Mucosa of descending colon (tissue), 3 donors: ENCODE results near the gene HMGB2. TPM values are rescaled to one million over a fixed set of nuclear protein-coding genes. Genes with fewer than 3 reads are reported as not detected.

Experiments used
- ATAC-seq: fragments of 200-7000 bp; cut with Tn5 transposase; one replicate; pipeline ENCODE4 v1.9.1; 2020; ENCODE audit warnings: mild to moderate bottlenecking, moderate library complexity
- DNase-seq, 3 donors: peaks; one replicate each; pipeline ENCODE4 v3.0.0-alpha.2; 2020
- H3K36me3 ChIP-seq: fragments of 200-600 bp; one replicate; pipeline ENCODE4 v1.8.0; 2021; ENCODE audit warnings: low read depth, mild to moderate bottlenecking
- H3K4me1 ChIP-seq: fragments of 200-600 bp; one replicate; pipeline ENCODE4 v1.8.0; 2021; ENCODE audit warnings: low read depth, mild to moderate bottlenecking
- H3K4me3 ChIP-seq: fragments of 200-600 bp; one replicate; pipeline ENCODE4 v1.8.0; 2021; ENCODE audit warnings: mild to moderate bottlenecking
- H3K9me3 ChIP-seq: fragments of 200-600 bp; one replicate; pipeline ENCODE4 v1.8.0; 2021; ENCODE audit warnings: mild to moderate bottlenecking
- intact Hi-C, 2 donors: fragments of 100-400 bp; cut with DNase I in 1 of 2; cut with micrococcal nuclease in 1 of 2; formaldehyde crosslinking; loops; one replicate each; pipeline versions ENCODE4 v1.11.0 to v1.11.1; 2022; cut with DNase I, micrococcal nuclease
- total RNA-seq, 3 donors: library from RNA; stranded (reverse); fragmentation: NEBNext Ultra II Directional in 2 of 3; extraction: Animal tissue kit (Norgen Biotek cat#: 25700) in 2 of 3; gene quantifications; one replicate each; pipeline versions ENCODE4 v1.2.1 to v1.2.4, GENCODE V29; 2021 to 2023
- TF ChIP-seq, protein P1 (sequence below): fragments of 200-600 bp; IDR thresholded peaks from one replicate; pipeline ENCODE4 v1.8.0; 2022; ENCODE audit warnings: antibody characterized with exemption, mild to moderate bottlenecking
- donor health status: DM: no; HTN: no; CAD: no; lungs with moderate emphysema.
- donor health status: DM: no; HTN: no; CAD: no.
- donor health status: DM: no; HTN: yes; CAD: no.

Gene HMGB2
- total RNA-seq, 3 donors from 2014 or later, result 42.0 to 113 (median 54.4) TPM

DNA sequence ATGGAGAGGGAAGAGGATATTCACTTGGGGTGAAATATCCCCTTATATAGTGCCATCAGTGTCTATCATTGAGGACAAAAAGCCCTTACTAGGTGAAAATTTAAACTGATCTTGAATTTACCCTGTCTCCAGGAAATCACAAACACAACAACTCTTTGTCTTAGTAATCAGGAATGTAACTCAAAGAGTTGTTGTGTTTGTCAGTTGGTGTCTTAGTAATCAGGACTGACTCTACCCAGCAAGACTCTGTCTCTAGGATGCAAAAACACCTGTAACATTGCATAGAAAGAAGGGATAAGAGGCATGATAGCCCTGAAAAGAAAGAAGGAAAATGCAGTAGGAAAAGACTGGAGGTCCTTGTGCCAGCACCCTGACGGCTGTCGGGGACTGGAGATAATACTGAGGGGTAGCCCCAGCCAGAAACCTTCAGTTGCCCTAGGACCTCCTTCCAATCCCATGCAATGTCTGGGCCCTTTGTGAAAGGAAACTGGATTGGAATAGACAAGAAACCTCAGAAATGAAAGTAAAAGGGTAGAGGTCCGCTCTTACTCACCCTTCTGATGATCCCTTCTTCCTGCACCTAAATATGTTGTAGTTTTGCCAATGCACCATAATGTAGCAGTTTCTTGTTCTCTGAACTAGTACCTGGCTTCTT lies 45.3 kb downstream of the HMGB2 start:
- Histone ChIP-seq H3K9me3 (peaks cover 39% of the 10 kb centered on the region), H3K36me3 (no peaks in the 10 kb centered on the region), H3K4me1 (peaks cover 2% of the 10 kb centered on the region), H3K4me3 (no peak overlapping the region)
- intact Hi-C loops, result no loop called here
- no peak for DNase-seq
- TF ChIP-seq, protein P1, sequence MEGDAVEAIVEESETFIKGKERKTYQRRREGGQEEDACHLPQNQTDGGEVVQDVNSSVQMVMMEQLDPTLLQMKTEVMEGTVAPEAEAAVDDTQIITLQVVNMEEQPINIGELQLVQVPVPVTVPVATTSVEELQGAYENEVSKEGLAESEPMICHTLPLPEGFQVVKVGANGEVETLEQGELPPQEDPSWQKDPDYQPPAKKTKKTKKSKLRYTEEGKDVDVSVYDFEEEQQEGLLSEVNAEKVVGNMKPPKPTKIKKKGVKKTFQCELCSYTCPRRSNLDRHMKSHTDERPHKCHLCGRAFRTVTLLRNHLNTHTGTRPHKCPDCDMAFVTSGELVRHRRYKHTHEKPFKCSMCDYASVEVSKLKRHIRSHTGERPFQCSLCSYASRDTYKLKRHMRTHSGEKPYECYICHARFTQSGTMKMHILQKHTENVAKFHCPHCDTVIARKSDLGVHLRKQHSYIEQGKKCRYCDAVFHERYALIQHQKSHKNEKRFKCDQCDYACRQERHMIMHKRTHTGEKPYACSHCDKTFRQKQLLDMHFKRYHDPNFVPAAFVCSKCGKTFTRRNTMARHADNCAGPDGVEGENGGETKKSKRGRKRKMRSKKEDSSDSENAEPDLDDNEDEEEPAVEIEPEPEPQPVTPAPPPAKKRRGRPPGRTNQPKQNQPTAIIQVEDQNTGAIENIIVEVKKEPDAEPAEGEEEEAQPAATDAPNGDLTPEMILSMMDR, result no peak
- no peak for ATAC-seq

DNA sequence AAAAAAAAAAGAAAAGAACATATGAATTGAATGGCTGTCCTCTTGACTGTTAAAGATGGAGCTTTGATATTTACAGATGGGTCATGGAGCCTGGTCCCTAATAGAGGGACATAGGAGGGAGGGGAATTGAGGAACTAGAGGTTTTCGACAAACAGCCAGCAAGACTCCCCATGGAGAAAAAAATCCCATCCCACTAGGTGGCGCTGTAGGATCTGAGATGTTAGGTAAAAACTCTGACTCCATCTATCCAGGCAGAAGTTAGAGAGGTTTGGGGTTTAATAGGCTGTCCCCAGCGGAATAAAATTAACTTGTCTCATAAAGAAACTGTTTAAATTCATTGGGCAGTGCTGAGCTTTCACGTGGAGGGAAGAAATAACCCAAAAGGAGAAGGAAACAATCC lies 45.9 kb downstream of the HMGB2 start:
- H3K36me3 ChIP-seq, result no peaks in the 10 kb centered on the region
- peak; percentile 56 for ATAC-seq
- TF ChIP-seq, protein P1, result no peak
- H3K4me1 ChIP-seq, result peaks cover 2% of the 10 kb centered on the region
- intact Hi-C loops, result no loop called here
- H3K4me3 ChIP-seq, result no peak overlapping the region
- peak in 1 of 3 donors; percentile 87 for DNase-seq
- H3K9me3 ChIP-seq, result peaks cover 43% of the 10 kb centered on the region

DNA sequence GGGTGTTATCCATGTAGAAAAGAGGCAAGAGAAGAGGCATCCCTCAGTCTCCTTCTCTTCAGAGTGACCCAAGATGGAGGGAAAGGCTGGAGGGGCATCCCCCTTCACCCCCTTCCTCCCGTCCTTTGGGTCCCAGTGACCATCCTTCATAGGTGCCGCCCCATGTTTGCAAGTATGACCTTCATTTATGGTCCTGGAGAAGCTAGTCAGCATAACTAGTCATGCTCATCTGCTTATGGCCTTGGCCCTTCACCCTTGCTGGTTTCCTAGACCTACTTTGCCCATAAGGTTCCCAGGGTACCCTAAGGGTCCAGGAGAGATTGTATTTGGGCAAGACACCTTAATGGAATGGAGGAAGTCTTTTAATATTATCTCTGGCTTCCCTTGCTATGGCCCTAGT lies 46.7 kb downstream of the HMGB2 start:
- DNase-seq (no peak), ATAC-seq (no peak)
- H3K36me3 ChIP-seq, result no peaks in the 10 kb centered on the region
- peaks cover 51% of the 10 kb centered on the region for H3K9me3 ChIP-seq
- TF ChIP-seq, protein P1, result no peak
- H3K4me1 ChIP-seq, result peaks cover 2% of the 10 kb centered on the region
- no peak overlapping the region for H3K4me3 ChIP-seq
- intact Hi-C loops, result no loop called here

DNA sequence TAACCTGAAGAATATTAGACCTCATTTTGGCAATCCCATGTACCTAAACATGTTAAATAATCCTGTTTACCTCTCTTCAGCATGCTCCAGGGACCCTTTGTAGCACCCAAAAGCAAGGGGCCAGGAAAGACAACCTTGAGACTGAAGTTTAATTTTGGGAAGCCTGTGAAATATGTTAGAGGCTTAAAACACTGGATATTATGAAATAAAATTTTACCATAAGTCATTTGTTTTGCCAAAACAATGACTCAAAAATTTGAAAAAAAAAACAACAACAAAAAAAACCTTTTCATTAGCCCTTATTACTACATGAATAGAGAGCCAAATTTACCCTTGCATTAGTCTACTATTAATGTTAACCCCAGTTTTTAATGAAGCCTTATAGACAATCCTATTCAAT lies 49.7 kb downstream of the HMGB2 start:
- TF ChIP-seq, protein P1, result no peak
- H3K4me3 ChIP-seq, result no peak overlapping the region
- intact Hi-C loops, result no loop called here
- no peaks in the 10 kb centered on the region for H3K36me3 ChIP-seq
- ATAC-seq (no peak), DNase-seq (no peak)
- no peaks in the 10 kb centered on the region for H3K4me1 ChIP-seq
- H3K9me3 ChIP-seq, result peaks cover 51% of the 10 kb centered on the region

DNA sequence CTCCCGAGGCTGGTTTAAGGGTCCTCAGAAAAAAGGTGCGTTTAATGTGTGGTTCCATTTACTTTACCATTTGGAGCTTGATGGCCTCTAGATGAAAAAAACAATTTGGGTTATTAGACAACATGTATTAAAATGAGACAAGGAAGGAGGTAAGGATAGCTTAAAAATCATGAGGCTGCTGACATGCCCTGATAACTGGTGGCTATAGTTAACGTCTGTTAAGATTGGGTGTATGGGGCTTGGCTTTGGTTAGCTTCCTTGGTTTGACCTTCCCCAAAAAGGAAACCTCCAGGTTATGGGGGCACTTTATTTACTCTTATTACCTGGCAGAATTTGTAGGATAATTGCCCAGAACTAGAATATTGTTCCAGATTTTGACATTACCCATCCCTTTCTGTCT lies 51.5 kb downstream of the HMGB2 start:
- DNase-seq, result no peak
- ATAC-seq, result no peak
- intact Hi-C loops, result no loop called here
- TF ChIP-seq, protein P1, result no peak
- no peak overlapping the region for H3K4me3 ChIP-seq
- H3K9me3 ChIP-seq, result peaks cover 50% of the 10 kb centered on the region
- no peaks in the 10 kb centered on the region for H3K4me1 ChIP-seq
- no peaks in the 10 kb centered on the region for H3K36me3 ChIP-seq

DNA sequence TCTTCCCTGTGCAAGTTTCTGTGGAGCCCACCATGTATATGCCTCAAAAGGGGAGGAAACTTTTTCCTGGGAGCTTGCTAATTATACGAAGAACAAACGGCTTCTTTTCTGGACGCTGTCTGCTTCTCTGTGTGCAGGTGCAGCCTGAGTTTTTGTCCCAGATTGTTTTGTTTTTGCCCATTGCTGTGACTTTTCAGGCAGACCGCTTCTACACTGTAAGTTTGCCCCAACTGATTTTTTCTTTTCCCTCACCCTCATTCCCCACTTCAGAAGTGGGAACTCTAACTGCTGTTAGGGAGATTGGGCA lies 51.9 kb downstream of the HMGB2 start:
- no peak overlapping the region for H3K4me3 ChIP-seq
- intact Hi-C loops, result no loop called here
- peaks cover 45% of the 10 kb centered on the region for H3K9me3 ChIP-seq
- ATAC-seq, result no peak
- no peak for DNase-seq
- no peaks in the 10 kb centered on the region for H3K36me3 ChIP-seq
- TF ChIP-seq, protein P1, result no peak
- no peaks in the 10 kb centered on the region for H3K4me1 ChIP-seq
